Ovary (tissue), 9 donors: Measurements from ENCODE around the gene STKLD1. TPM values are rescaled to one million over a fixed set of nuclear protein-coding genes. Genes with fewer than 3 reads are reported as not detected.
"Not testable (repeated sequence)": the region's sequence is repeated elsewhere in the genome, so short reads cannot be mapped to it uniquely, and the experiment has no call there.

Source experiments
- DNase-seq, 5 donors: peaks; one replicate each; pipeline ENCODE4 v3.0.0-alpha.2; 2019 to 2020
- H3K27ac ChIP-seq, 2 donors: fragments of 200-600 bp; one replicate each; pipeline versions ENCODE4 v1.5.1 to v1.8.0; 2019 to 2022
- H3K27me3 ChIP-seq: fragments of 200-600 bp; one replicate; pipeline ENCODE4 v1.8.0; 2022
- H3K36me3 ChIP-seq: fragments of 200-600 bp; sonication (generic); one replicate; pipeline ENCODE4 v1.5.1; 2019
- H3K4me1 ChIP-seq: one replicate; pipeline ENCODE4 v1.8.1; 2013; ENCODE audit warnings: mild to moderate bottlenecking, moderate library complexity; ENCODE audit not compliant: insufficient read depth
- H3K4me3 ChIP-seq: fragments of 200-600 bp; sonication (generic); one replicate; pipeline ENCODE4 v1.5.1; 2017
- H3K9me3 ChIP-seq, 2 donors: fragments of 200-600 bp in 1 of 2; sonication (generic) in 1 of 2; one replicate each; pipeline versions ENCODE4 v1.5.1 to v1.8.1; 2013 to 2019; ENCODE audit warnings: mild to moderate bottlenecking in 1 of 2, moderate library complexity in 1 of 2
- EP300 ChIP-seq: sonication (generic); formaldehyde crosslinking; IDR thresholded peaks from one replicate; pipeline ENCODE4 v1.6.1; 2017; ENCODE audit warnings: antibody characterized with exemption
- POLR2A ChIP-seq: fragments of 450-650 bp; IDR thresholded peaks from one replicate; pipeline ENCODE4 v1.6.1; 2017; ENCODE audit warnings: antibody characterized with exemption, mild to moderate bottlenecking, moderate library complexity
- WGBS, 3 donors: extraction: QIAGEN DNeasy Blood & Tissue Kit in 1 of 3; methylation state at CpG; one replicate each; pipeline versions ENCODE4 v1.1.5 to v1.1.7; 2013 to 2017; 5-methylcytosine and 5-hydroxymethylcytosine counted together
- intact Hi-C, 4 donors: fragments of 100-400 bp; cut with DNase I; formaldehyde crosslinking; loops; one replicate each; pipeline versions ENCODE4 v1.11.0 to v1.15.1; 2022 to 2023
- polyA plus RNA-seq, 2 donors: library from polyadenylated mRNA; stranded (reverse); fragments of 200-250 nt in 1 of 2; fragments of 350-450 nt in 1 of 2; fragmentation: Illumina TruSeq in 1 of 2; extraction: RNeasy Lipid Tissue Mini Kit (QIAGEN cat#74804) in 1 of 2; gene quantifications; one replicate each; pipeline ENCODE4 v1.2.3, GENCODE V29; 2013 to 2014
- total RNA-seq, 7 donors: library from RNA; depleted of rRNA in 2 of 7; stranded (reverse); fragments of >200 nt in 2 of 7; fragmentation: NEBNext Ultra II Directional in 3 of 7; extraction: Animal tissue kit (Norgen Biotek cat#: 25700) in 3 of 7; gene quantifications; one replicate each; pipeline versions ENCODE4 v1.1.0 to v1.2.4, GENCODE V29; 2016 to 2023
- TF ChIP-seq, protein P1 (sequence below), 3 donors: fragments of 450-650 bp in 2 of 3; fragments of 200-600 bp in 1 of 3; IDR thresholded peaks; one replicate each; pipeline versions ENCODE4 v1.5.1 to v1.8.0; 2016 to 2022; ENCODE audit warnings: antibody characterized with exemption in 3 of 3, mild to moderate bottlenecking in 1 of 3
- donor health status: DM: no; HTN: no; CAD: no; lungs with moderate emphysema.
- donor health status: DM: no; HTN: no; CAD: no.
- donor health status: Bipolar disorder and iron deficiency.
- donor health status: DM: yes; HTN: yes; CAD: no.
- donor health status: DM: no; HTN: no; CAD: no.
- donor health status: DM: yes; HTN: yes; CAD: no.

STKLD1 gene
- total and polyA plus RNA-seq, 9 donors = 0.48 to 2.3 (median 1.3) TPM

GRCh38 chr9:133374612-133375115, 1.5 kb upstream of the STKLD1 start:
- peak overlapping the region in 1 of 2 donors; percentile 45 for H3K27ac ChIP-seq
- H3K4me3 ChIP-seq = peak overlapping the region; percentile 93
- H3K27me3 ChIP-seq = no peaks in the 10 kb centered on the region
- DNase-seq = no peak
- no peaks in the 10 kb centered on the region for H3K36me3 ChIP-seq
- WGBS, 3 donors = 10 to 11% (median 11%) methylated on average over 12 of the region's 12 CpGs
- peaks cover 11% of the 10 kb centered on the region for H3K4me1 ChIP-seq
- no peaks in the 10 kb centered on the region for H3K9me3 ChIP-seq
- intact Hi-C loops = no loop called here
- TF ChIP-seq EP300 (no peak), POLR2A (no peak)
- TF ChIP-seq, protein P1, sequence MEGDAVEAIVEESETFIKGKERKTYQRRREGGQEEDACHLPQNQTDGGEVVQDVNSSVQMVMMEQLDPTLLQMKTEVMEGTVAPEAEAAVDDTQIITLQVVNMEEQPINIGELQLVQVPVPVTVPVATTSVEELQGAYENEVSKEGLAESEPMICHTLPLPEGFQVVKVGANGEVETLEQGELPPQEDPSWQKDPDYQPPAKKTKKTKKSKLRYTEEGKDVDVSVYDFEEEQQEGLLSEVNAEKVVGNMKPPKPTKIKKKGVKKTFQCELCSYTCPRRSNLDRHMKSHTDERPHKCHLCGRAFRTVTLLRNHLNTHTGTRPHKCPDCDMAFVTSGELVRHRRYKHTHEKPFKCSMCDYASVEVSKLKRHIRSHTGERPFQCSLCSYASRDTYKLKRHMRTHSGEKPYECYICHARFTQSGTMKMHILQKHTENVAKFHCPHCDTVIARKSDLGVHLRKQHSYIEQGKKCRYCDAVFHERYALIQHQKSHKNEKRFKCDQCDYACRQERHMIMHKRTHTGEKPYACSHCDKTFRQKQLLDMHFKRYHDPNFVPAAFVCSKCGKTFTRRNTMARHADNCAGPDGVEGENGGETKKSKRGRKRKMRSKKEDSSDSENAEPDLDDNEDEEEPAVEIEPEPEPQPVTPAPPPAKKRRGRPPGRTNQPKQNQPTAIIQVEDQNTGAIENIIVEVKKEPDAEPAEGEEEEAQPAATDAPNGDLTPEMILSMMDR (IDR thresholded peaks at IDR 0.05) = no peak

GRCh38 chr9:133375116-133375723, 946 bp upstream of the STKLD1 start:
- TF ChIP-seq POLR2A (no peak), EP300 (no peak)
- TF ChIP-seq, protein P1 (IDR thresholded peaks at IDR 0.05) = no peak
- H3K4me1 ChIP-seq = peaks cover 11% of the 10 kb centered on the region
- intact Hi-C loops = no loop called here

DNA sequence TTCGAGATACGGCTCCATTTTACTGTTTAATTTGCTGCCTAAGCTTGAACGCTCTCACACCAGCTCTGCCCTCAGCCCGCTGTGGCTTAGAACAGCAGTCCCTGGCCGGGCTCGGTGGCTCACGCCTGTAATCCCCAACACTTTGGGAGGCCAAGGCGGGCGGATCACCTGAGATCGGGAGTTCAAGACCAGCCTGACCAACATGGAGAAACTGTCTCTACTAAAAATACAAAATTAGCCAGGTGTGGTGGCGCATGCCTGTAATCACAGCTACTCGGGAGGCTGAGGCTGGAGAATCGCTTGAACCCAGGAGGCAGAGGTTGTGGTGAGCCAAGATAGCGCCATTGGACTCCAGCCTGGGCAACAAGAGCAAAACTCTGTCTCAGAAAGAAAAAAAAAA, 1.1 kb downstream of the STKLD1 start:
- H3K36me3 ChIP-seq, intact Hi-C loops, H3K4me1 ChIP-seq, H3K9me3 ChIP-seq, H3K27ac ChIP-seq, H3K4me3 ChIP-seq, H3K27me3 ChIP-seq, DNase-seq: not testable (repeated sequence)
- WGBS, 3 donors = 86 to 89% (median 88%) methylated on average over 14 of the region's 14 CpGs

More at GRCh38 chr9:133375116-133375723, 946 bp upstream of the STKLD1 start:
- no peaks in the 10 kb centered on the region for H3K9me3 ChIP-seq
- WGBS, 3 donors = 0 to 1% (median 0%) methylated on average over 16 to 39 of the region's 39 CpGs
- no peaks in the 10 kb centered on the region for H3K36me3 ChIP-seq
- no peak for DNase-seq
- peak overlapping the region; percentile 45 to 91 for H3K27ac ChIP-seq
- H3K27me3 ChIP-seq = no peaks in the 10 kb centered on the region
- H3K4me3 ChIP-seq = peak overlapping the region; percentile 93

DNA sequence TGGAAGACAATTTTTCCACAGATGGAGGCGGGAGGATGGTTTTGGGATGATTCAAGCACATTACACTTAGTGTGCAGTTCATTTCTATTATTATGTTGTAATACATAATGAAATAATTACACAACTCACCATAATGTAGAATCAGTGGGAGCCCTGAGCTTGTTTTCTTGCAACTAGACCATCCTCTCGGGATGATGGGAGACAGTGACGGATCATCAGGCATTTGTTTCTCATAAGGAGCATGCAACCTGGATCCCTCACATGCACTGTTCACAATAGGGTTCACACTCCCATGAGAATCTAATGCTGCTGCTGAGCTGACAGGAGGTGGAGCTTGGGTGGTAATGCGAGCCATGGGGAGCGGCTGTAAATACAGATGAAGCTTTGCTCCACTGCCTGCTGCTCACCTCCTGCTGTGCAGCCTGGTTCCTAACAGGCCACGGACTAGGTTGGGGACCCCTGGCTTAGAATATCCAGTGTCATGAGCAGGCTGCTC, 1.6 kb downstream of the STKLD1 start:
- WGBS, 3 donors = 73 to 84% (median 78%) methylated on average over 6 of the region's 6 CpGs
- TF ChIP-seq, protein P1 (IDR thresholded peaks at IDR 0.05) = no peak
- TF ChIP-seq POLR2A (no peak), EP300 (no peak)
- DNase-seq = no peak
- intact Hi-C loops = no loop called here
- Histone ChIP-seq H3K4me3 (no peak overlapping the region), H3K36me3 (no peaks in the 10 kb centered on the region), H3K27me3 (no peaks in the 10 kb centered on the region), H3K27ac (no peak overlapping the region), H3K9me3 (no peaks in the 10 kb centered on the region), H3K4me1 (no peaks in the 10 kb centered on the region)

GRCh38 chr9:133378408-133378962, 2.3 kb downstream of the STKLD1 start:
- Histone ChIP-seq H3K4me1 (no peaks in the 10 kb centered on the region), H3K4me3 (no peak overlapping the region), H3K9me3 (no peaks in the 10 kb centered on the region), H3K27me3 (no peaks in the 10 kb centered on the region), H3K36me3 (no peaks in the 10 kb centered on the region), H3K27ac (no peak overlapping the region)
- TF ChIP-seq, protein P1 (IDR thresholded peaks at IDR 0.05) = no peak
- TF ChIP-seq POLR2A (no peak), EP300 (no peak)
- DNase-seq = no peak
- intact Hi-C loops = no loop called here
- 80 to 92% (median 84%) methylated on average over 1 of the region's 1 CpG for WGBS, 3 donors
